Spleen (tissue), 7 donors: ENCODE results near the gene NDUFS8.

Experiments used
- CTCF ChIP-seq, 11 experiments: fragments of 200-600 bp in 7 of 11; fragments of 450-650 bp in 4 of 11; sonication (generic) in 4 of 11; IDR thresholded peaks in 8 of 11; conservative IDR thresholded peaks in 3 of 11; 1 replicate in 7 of 11; 2 replicates in 4 of 11; pipeline versions ENCODE4 v1.4.0 to v1.8.0; 2016 to 2021; ENCODE audit warnings: antibody characterized with exemption in 11 of 11, inconsistent platforms in 4 of 11, mild to moderate bottlenecking in 1 of 11
- POLR2A ChIP-seq, 3 donors: fragments of 450-650 bp; IDR thresholded peaks; one replicate each; pipeline ENCODE4 v1.5.1; 2017; ENCODE audit warnings: antibody characterized with exemption in 3 of 3, mild to moderate bottlenecking in 1 of 3
- POLR2AphosphoS5 ChIP-seq, 3 donors: sonication (generic); formaldehyde crosslinking; IDR thresholded peaks; one replicate each; pipeline ENCODE4 v1.5.1; 2017; ENCODE audit warnings: antibody characterized with exemption in 3 of 3
- donor health status: DM: no; HTN: no; CAD: no; lungs with moderate emphysema.
- donor health status: DM: no; HTN: no; CAD: no.
- donor health status: DM: no; HTN: no; CAD: no.

- TF ChIP-seq POLR2AphosphoS5 (IDR thresholded peaks at IDR 0.05) = no peak
- no peak for TF ChIP-seq POLR2A (IDR thresholded peaks at IDR 0.05)
- TF ChIP-seq CTCF (IDR thresholded peaks at IDR 0.05 in 8 of 11, conservative IDR thresholded peaks at IDR 0.05 in 3 of 11) = no peak
These were observed 26.1 kb downstream of the NDUFS8 start for GRCh38 chr11:68056317-68057285.
